Mononuclear cell (primary cell): Measurements from ENCODE around the gene TMEM151A. TPM values are rescaled to one million over a fixed set of nuclear protein-coding genes. Genes with fewer than 3 reads are reported as not detected.
"Not testable (repeated sequence)": the region's sequence is repeated elsewhere in the genome, so short reads cannot be mapped to it uniquely, and the experiment has no call there.

Experiments used
- H3K27me3 ChIP-seq: 2 replicates; pipeline ENCODE4 v1.6.0; 2011; ENCODE audit warnings: low read length, control low read depth; ENCODE audit not compliant: insufficient read depth
- H3K4me1 ChIP-seq: 2 replicates; pipeline ENCODE4 v1.5.1; 2011; ENCODE audit warnings: mild to moderate bottlenecking, low read length, control low read depth; ENCODE audit not compliant: insufficient read depth
- H3K4me3 ChIP-seq: 2 replicates; pipeline ENCODE4 v1.5.1; 2011; ENCODE audit warnings: mild to moderate bottlenecking, low read length, moderate library complexity
- H3K9me3 ChIP-seq: 2 replicates; pipeline ENCODE4 v1.5.1; 2011; ENCODE audit warnings: low read depth, mild to moderate bottlenecking, control low read depth, low read length
- total RNA-seq: library from RNA; depleted of rRNA; stranded (reverse); fragments of >200 nt; gene quantifications from one replicate; pipeline ENCODE4 v1.2.3, GENCODE V29; 2012

TMEM151A gene
- total RNA-seq, 1 donor = 0.21 TPM

DNA sequence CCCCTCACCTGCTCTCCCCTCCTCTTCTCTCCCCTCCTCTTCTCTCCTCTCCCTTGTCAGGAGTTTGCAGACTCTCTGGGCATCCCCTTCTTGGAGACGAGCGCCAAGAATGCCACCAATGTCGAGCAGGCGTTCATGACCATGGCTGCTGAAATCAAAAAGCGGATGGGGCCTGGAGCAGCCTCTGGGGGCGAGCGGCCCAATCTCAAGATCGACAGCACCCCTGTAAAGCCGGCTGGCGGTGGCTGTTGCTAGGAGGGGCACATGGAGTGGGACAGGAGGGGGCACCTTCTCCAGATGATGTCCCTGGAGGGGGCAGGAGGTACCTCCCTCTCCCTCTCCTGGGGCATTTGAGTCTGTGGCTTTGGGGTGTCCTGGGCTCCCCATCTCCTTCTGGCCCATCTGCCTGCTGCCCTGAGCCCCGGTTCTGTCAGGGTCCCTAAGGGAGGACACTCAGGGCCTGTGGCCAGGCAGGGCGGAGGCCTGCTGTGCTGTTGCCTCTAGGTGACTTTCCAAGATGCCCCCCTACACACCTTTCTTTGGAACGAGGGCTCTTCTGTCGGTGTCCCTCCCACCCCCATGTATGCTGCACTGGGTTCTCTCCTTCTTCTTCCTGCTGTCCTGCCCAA, 15.6 kb upstream of the TMEM151A start:
- H3K4me1 ChIP-seq = peaks cover 35% of the 10 kb centered on the region
- H3K9me3 ChIP-seq = no peaks in the 10 kb centered on the region
- H3K4me3 ChIP-seq = no peak overlapping the region
- no peaks in the 10 kb centered on the region for H3K27me3 ChIP-seq

DNA sequence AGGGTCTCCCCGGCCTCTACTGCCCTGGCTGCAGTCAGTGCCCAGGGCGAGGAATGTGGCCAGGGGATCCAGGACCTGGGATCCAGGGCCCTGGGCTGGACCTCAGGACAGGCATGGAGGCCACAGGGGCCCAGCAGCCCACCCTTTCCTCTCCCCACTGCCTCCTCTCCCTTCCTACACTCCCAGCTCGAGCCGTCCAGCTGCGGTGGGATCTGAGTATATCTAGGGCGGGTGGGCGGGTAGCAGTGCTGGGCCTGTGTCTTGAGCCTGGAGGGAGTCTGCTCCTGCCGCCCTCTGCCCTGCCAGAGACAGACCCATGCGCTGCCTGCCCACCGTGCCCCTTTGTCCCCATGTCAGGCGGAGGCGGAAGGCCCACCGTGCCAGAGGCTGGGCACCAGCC, 15.1 kb upstream of the TMEM151A start:
- not testable (repeated sequence) for H3K27me3 ChIP-seq, H3K4me3 ChIP-seq, H3K9me3 ChIP-seq
- H3K4me1 ChIP-seq = peaks cover 32% of the 10 kb centered on the region

DNA sequence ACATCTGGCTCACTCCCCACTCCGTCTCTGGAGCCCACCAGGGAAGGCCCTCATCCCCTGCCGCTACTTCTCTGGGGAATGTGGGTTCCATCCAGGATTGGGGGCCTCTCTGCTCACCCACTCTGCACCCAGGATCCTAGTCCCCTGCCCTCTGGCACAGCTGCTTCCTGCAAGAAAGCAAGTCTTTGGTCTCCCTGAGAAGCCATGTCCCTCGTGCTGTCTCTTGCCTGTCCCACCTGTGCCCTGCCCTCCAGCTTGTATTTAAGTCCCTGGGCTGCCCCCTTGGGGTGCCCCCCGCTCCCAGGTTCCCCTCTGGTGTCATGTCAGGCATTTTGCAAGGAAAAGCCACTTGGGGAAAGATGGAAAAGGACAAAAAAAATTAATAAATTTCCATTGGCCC, 14.6 kb upstream of the TMEM151A start:
- H3K27me3 ChIP-seq, H3K9me3 ChIP-seq, H3K4me3 ChIP-seq: not testable (repeated sequence)
- peaks cover 32% of the 10 kb centered on the region for H3K4me1 ChIP-seq

DNA sequence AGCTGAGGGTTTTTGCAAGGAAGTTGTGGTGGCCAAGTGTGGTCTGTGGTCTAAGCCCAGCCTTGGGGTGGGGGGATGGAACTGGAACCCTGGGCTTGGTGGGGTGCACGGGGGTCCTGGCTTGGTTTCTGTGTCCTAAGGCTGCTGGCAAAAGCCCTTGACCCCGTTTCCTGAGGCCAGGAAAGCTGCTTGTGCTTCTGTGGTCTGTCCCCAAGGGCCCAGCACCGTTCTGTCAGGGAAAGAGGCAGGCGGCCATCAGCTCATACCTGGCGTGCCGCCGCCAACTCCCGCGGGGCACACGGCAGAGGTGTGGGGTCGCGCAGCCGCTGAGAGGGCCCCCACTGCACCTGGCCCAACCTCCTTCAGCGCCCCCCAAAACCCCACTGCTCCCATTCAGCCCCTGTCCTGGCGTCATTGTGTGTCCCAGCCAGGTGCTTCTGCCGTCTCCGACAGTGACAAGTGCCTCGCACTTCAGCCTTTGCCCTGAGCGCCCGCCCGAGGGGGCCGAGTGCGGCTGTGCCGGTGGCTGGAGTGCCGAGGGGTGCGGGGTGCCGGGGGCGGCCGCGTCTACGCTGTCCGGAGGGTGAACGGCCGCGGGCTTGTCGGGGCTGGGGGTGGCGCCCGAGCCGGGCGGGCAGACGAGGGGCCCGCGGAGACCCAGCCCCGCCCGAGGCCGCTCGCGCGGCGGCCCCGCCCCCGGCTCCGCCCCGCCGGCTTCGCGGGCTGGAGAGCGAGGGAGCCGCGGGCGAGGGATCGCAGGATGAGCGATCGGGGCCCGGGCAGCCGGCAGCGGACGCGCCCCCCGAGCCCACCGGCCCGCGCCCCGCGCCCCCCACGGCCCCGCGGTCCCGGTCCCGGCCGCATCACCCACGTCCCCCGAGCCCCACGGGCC, 14.0 kb upstream of the TMEM151A start, which contains the start of gene CNIH2:
CNIH2 (plus strand) TSS at position 705 of the 892 bp plus-strand sequence. CDS start 282 bp downstream, outside the sequence.
- H3K4me3 ChIP-seq = no peak within 1 kb of the TSS
- no peaks in the 10 kb centered on the region for H3K9me3 ChIP-seq
- H3K27me3 ChIP-seq = no peaks in the 10 kb centered on the region
- peaks cover 31% of the 10 kb centered on the region for H3K4me1 ChIP-seq

DNA sequence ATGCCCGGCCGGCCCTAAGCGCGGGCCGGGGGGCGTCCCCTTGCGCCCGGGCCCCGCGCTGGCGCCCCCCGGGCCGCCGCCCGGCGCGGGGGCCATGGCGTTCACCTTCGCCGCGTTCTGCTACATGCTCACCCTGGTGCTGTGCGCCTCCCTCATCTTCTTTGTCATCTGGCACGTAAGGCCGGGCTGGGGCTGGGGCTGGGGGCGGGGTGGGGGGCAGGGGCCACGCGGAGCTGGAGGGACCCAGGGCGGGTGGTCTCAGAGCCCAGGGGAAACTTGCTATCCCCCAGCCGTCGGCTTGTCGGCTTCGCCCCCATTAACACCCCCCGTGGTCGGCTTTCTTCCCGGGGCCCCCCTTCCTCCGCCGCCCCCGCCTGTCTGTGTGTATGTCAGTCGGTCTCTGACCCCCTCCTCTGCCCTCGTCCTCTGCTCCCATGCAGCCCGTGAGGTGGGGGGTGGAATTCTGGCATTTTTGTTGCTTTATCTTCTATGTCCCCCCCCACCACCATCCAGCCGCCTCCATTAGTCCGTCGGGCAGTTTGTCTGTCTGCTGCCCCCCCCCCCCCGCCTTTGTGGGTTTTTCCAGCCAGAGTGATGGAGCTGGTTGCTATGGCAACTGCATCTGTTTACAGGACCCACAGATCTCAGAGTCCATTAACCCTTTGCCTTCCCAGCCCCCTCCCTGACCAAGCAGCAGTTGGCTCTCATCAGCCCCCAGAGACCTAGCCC, 13.2 kb upstream of the TMEM151A start:
- Histone ChIP-seq H3K27me3 (no peaks in the 10 kb centered on the region), H3K4me3 (no peak overlapping the region), H3K4me1 (peaks cover 26% of the 10 kb centered on the region), H3K9me3 (no peaks in the 10 kb centered on the region)

DNA sequence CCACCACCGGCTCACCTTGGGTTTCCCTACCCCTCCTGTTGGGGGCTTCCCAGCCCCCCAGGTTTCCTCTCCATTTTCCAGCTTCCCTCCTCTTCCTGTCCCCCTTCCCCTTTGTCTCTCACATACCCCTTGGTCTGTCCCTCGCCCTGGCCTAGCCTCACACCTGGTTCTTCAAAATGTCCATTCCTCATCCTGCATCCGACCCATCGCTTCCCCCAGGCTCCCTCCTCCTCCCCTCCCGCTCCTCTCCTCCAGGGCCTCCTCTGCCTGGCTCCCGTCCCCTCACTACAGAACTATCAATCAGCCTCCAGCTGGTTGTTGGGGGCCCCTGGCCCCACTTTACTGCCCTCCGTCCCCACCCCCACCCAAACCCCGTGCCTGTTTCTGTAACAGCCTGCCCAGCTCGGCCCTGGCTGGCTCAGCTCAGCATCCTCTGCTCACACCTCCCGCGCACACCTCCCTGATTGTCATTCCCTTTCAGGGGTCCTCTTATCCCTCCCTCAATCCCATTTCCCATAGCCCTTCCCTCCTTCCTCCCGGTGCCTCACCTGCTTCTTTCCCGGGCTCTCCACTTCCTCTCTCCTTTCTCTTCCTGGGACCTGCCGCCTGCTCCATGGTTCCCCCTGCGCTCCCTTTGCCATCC, 12.5 kb upstream of the TMEM151A start:
- no peak overlapping the region for H3K4me3 ChIP-seq
- peaks cover 25% of the 10 kb centered on the region for H3K4me1 ChIP-seq
- H3K9me3 ChIP-seq = no peaks in the 10 kb centered on the region
- H3K27me3 ChIP-seq = no peaks in the 10 kb centered on the region

DNA sequence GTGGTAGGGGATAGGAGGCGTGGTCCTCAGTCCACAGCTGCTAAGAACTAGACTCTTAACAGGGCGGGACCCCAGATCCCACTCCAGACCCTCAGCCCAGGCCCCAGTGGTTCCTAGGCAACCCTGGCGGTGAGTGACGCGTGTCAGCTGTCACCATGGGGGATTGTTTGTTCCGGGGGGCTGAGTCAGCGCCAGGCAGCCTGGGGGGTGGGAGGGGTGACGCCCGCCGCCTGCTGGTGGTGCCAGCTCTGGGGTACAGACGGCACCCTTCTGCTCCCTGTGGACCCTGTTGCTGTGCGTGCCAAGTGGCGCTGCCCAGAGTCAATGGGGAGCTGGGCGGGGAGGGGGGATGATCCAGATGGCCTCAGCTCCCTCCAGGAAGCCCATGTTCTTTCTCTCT, 11.3 kb upstream of the TMEM151A start:
- no peaks in the 10 kb centered on the region for H3K27me3 ChIP-seq
- H3K4me1 ChIP-seq = peaks cover 25% of the 10 kb centered on the region

DNA sequence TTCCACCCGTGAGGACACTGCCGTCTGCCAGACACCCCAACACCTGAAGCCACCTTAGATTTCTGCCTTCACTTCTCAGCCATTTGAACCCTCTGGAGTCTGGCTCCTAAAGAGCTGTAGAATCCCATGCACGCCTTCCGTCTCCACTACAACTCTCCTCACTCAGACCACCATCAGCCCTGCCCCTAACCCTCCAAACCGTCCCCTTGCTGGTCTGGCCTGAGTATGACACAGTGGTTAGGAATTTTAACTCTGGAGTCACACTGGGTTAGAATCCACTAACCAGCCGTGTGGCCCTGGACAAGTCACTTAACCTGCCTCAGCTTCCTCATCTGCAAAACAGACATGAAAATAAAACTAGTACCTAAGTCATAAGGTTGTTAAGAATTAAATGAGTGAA, 10.7 kb upstream of the TMEM151A start:
- Histone ChIP-seq H3K27me3 (no peaks in the 10 kb centered on the region), H3K4me1 (peaks cover 25% of the 10 kb centered on the region), H3K4me3 (no peak overlapping the region), H3K9me3 (no peaks in the 10 kb centered on the region)

More for the DNA sequence above, 11.3 kb upstream of the TMEM151A start:
- Histone ChIP-seq H3K9me3 (no peaks in the 10 kb centered on the region), H3K4me3 (no peak overlapping the region)

DNA sequence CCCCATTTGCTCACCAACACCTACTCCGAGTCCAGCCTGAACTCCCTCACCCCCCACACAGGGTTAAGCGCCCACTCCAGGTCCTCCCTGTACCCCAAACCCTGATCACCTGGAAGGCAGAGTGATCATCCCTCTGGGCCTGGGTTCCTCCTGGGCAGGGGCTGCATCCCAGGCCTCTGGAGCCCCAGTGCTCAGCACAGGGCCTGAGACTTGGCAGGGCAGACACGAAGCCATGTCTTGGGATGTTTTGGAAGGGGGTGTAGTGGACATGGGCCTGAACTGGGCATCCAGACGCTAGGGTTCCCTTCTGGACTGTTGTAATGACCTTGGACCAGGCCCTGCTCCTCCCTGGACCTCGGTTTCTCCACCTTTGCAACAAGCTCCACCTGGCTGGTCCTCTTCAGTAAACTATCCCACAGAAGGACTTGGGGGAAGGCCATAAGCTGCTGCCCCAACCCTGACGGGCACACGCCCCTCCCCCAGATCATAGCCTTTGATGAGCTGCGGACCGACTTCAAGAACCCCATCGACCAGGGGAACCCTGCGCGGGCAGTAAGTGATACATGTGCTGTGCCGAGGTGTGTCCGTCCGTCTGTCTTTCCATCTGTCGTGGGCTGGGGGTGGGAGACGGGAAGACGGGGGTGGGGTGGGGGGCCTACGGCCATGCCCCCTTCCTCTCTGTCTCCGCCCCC, 9.8 kb upstream of the TMEM151A start:
- Histone ChIP-seq H3K27me3 (no peaks in the 10 kb centered on the region), H3K4me1 (peaks cover 28% of the 10 kb centered on the region)

DNA sequence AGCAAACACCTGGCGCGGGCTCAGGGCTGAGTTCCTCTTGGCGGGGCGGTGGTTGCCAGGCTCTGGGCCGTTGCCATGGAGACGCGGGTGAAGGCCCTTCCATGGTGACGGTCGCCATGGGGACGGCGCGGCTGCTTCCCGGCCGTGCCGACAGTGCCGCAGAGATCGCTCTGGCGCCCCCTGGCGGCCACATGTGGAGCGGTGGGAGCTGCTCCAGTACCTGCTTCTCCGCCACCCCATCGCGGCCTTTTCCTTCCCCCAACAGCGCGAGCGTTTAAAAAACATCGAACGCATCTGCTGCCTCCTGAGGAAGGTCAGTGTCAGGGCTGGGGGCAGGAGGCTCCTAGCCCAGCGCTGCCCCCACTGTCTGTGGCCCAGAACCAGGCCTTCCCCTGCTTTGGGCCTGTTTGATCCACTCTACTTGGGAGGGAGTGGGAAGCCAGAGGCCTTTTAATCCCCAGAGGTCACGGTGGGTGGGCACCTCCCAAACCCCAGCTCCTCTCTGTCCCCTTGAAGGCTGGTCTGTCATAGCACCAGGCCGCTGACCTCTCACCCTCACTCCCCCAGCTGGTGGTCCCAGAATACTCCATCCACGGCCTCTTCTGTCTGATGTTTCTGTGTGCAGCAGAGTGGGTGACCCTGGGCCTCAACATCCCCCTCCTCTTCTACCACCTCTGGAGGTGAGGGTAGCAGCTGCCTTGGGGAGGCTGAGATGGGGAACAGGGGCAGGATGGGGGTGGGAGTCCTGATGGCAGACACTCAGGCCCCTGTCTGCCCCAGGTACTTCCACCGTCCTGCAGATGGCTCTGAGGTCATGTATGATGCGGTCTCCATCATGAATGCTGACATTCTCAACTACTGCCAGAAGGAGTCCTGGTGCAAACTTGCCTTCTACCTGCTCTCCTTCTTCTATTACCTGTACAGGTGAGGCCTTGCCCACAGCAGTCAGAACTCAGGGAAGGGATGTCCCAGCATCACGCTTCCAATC, 8.9 kb upstream of the TMEM151A start:
- no peaks in the 10 kb centered on the region for H3K27me3 ChIP-seq
- peaks cover 29% of the 10 kb centered on the region for H3K4me1 ChIP-seq

More for the DNA sequence above, 9.8 kb upstream of the TMEM151A start:
- H3K9me3 ChIP-seq = no peaks in the 10 kb centered on the region
- H3K4me3 ChIP-seq = no peak overlapping the region

DNA sequence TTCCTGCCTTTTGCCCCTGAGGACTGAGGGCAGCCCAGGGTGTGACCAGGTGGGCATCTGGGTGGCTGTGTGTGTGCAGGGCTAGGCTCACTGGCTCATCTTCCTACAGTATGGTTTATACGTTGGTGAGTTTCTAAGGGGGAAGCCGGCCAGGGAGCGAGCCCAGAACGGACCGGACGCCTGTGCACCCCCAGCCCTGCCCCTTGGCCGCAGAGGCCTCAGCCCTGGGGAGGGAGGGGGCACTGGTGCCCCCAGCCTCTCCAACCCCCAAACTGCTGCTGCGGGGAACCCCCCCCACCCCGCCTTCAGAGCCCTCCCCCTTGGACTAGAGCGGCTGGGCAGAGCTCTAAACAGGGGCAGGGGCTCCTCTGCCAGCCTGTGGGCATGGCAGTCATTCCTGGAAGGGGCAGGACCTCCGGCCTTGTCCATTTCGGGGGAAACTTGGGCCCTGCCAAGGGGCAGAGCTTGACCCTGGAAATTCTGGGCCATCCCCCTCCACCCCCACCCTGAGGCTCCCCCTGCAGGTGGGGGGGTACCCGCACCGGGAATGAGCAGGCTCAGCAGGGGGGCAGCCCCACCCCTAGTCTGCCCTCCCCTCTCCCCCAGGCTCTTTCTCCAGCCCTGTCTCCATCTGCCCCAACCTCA, 8.1 kb upstream of the TMEM151A start:
- no peak overlapping the region for H3K4me3 ChIP-seq
- peaks cover 36% of the 10 kb centered on the region for H3K4me1 ChIP-seq
- no peaks in the 10 kb centered on the region for H3K9me3 ChIP-seq
- H3K27me3 ChIP-seq = no peaks in the 10 kb centered on the region

More for the DNA sequence above, 8.9 kb upstream of the TMEM151A start:
- no peaks in the 10 kb centered on the region for H3K9me3 ChIP-seq
- H3K4me3 ChIP-seq = no peak overlapping the region

DNA sequence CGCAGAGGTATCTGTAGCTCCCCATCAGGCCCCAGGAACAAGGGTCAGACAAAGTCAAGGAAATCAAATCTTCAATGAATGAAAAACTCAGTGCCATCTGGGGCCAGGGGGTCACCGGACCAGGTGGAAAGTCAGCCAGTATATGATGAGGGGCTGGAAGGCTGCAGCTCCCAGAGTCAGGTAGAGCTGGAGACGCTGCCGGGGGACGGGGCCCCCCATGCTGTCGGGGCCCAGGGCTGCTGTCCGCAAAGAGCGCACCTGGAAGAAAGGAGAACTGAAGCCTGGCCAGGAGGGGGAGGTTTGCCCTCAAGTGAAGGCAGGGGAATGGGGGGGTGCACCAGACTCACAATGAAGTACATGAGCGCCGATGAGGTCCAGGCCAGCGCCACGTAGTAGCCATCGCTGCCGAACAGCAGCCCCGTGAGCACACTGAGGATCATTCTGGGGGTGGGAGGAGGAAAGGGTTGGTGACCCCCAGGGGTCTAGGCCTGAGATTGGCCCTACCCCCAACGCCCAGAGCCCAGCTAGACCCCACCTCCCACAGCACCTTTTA, 7.1 kb upstream of the TMEM151A start:
- no peak overlapping the region for H3K4me3 ChIP-seq
- H3K9me3 ChIP-seq = no peaks in the 10 kb centered on the region
- peaks cover 36% of the 10 kb centered on the region for H3K4me1 ChIP-seq
- H3K27me3 ChIP-seq = no peaks in the 10 kb centered on the region
